SIG-M5 treated with dmso at 0.1 percent for 504 hours (cell line): ENCODE data around the gene GPAT3.
"Not testable (repeated sequence)": the region's sequence is repeated elsewhere in the genome, so short reads cannot be mapped to it uniquely, and the experiment has no call there.

ENCODE experiments used
- DNase-seq: peaks from one replicate; lab custom pipeline; 2025; ENCODE audit not compliant: unreplicated experiment; lab: John Stamatoyannopoulos, UW

GPAT3 gene

DNA sequence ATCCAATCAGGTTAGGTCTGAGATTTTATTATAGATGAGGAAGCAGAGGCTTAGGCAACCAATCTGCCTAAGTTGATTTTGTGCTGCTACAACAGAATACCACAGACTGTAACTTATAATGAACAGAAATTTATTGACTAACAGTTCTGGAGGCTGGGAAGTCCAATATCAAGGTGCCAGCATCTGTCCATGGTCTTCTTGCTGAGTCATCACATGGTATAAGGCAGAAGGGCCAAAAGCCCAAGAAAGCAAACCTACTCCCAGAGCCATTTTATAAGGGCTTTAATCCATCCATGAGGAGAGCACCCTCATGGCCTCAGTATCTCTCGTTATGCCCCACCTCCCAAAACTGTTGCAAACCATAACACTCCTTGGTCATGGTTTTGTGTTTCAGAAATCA lies 55.8 kb downstream of the GPAT3 start:
- no peak for DNase-seq

DNA sequence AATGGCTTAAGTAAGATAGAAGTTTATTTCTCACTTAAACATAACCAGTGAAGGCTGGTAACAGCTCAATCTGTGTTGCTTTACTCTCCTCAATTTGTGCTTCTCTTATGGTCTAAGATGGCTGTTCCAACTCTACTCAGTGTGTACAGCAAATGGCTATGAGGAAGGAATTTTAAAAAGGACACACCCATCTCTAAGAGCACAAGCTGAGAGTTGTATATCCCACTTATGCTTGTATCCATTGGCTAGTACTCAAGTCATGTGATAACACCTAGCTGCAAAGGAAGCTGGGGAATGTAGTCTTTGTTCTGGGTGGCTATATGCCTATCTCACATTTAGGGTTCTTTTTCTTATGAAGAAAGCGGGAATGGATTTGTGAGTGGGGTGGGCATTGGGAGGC lies 63.3 kb downstream of the GPAT3 start:
- DNase-seq, result peak; percentile 51

DNA sequence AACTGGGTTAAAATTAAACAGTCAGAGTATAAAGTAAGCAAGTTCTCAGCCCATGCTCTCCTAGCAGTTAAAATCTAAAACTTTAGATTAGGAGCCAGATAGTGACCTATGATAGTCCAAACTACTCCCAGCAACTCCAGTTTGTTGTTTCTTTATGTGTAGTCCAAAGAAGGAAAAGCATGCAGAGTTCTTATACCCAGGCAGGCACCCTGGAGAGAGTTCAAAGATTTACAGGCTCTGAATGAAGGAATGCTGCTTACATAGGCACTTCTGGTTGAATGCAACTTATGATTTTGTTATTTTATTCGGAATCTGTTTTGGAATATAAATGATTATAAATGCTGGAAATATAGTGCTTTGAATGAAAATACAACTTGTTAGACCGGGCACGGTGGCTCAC lies 67.2 kb downstream of the GPAT3 start:
- no peak for DNase-seq

DNA sequence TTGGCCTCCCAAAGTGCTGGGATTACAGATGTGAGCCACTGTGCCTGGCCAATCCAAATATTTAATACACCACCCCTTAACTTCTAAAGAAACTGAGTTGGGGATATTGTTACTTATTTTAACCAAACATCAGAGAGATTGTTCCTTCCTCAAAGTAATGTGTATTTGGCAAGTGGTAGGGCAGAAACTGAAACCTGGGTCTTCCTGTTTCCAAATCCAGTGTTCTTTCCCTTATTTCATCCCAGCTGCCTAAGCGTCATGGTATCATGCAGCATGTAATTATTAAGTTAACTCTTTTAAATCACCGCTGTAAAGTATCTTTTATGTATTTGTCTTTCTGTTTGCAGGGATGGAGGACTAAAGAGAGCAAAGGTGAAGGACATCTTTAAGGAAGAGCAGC lies 68.4 kb downstream of the GPAT3 start:
- peak; percentile 46 for DNase-seq

DNA sequence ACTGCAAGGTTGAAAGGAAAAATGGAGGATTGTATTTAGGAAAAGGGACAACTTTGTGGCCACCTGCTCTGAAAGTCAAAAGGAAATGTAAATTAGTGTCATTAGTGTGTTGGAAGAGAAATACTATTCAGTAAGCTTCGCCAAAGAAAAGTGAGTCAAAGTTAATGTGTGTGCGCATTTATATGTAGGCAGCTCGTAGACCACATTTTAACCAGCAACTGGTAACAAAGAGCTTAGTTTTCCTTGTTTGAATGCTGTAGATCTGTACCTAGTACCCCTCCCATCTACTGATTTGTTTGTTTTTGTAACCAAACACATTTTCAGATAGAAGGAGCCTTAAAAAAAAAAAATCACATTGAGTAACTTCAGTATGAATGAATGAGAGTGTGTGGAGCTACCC lies 69.3 kb downstream of the GPAT3 start:
- no peak for DNase-seq

DNA sequence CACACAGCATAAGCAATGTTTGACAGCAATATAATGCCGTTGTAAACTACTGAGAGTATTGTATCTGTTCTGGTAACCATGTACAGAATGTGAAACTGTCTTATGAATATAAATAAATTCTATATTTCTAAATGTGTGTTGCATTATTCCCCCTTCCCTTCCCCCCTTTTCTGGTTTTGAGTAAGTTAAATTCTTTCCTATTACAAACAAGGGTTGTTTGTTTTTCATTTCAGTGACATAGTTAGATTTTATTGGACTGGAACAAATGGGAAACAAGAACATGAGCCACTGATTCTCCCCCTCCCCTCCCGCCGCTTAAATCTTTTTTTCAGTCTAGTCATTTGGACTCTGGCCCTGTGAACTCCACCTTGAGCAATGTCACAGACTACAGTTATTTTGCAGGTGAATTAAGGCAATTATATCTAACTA lies 69.8 kb downstream of the GPAT3 start:
- DNase-seq, result no peak

DNA sequence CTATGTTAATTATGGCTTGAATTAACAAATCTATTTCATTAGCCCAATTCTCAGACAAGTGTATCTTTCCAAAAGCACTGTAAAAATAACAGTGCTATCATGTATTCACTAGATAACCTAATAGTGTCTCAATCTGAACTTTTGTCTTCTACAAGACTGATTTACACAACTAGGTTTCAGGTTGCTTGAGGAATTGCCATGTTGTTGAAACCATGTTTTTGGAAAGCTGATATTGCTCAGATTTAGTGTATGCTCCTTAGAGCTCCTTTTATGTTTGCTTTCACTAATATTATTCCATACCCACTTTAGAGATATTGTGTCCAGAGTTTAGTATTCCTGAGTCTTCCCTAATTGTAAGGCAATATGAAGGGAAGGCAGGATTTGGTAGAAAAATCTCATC lies 70.6 kb downstream of the GPAT3 start:
- DNase-seq, result no peak

DNA sequence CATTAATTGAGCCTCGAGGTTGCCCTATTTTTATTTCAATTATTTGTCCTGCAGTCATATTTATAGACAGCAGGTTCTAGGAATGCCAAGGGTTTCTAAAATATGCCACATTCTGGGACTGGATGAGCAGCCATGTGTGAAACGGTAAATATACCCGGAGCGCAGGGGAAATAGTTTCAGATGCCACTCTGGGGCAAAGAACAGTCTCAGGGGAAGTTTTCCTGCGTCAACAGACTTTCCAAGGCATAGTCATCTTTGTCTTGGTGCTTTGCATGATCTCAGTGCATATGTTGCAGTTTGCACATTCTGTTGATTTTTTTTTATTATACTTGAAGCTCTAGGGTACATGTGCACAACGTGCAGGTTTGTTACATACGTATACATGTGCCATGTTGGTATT lies 71.0 kb downstream of the GPAT3 start:
- no peak for DNase-seq

DNA sequence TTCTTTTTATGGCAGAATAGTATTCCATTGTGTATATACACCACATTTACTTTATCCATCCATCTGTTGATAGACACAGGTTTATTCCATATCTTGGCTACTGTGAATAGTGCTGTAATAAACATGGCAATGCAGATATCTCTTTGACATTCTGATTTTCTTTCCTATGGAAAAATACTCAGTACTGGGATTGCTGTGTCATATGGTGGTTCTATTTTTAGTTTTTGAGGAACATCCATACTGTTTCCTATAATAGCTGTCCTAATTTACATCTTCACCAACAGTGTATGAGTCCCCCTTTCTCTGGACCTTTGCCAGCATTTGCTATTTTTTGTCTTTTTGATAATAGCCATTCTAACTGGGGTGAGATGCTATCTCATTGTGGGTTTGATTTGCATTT lies 73.5 kb downstream of the GPAT3 start:
- no peak for DNase-seq

DNA sequence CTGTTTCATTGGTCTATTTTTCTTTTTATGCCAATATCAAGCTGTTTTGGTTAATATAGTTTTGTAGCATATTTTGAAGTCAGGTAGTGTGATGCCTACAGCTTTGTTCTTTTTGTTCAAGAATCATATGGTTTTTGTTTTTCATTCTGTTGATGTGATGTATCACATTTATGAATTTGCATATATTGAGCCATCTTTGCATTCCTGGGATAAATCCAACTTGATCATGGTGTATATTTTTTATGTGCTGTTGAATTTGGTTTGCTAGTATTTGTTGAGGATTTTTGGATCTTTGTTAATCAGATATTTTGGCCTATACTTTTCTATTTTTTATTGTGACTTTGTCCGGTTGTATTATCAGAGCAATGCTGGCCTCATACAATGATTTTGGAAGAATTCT lies 74.8 kb downstream of the GPAT3 start:
- no peak for DNase-seq

DNA sequence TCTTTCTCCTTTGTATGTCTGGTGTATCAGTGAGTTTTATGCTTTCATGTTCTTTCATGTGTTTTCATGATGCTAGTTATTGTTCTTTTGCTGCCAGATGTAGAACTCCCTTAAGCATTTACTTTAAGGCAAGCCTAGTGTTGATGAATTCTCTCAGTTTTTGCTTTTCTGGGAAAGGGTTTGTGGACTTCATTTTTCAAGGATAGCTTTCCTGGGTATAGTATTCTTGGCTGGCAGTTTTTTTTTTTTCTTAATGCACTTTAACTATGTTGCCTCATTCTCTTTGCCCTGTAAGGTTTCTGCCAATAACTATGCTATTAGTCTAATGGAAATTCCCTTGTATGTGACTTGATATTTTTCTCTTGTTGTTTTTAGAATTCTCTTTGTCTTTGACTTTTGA lies 77.1 kb downstream of the GPAT3 start:
- DNase-seq, result no peak

DNA sequence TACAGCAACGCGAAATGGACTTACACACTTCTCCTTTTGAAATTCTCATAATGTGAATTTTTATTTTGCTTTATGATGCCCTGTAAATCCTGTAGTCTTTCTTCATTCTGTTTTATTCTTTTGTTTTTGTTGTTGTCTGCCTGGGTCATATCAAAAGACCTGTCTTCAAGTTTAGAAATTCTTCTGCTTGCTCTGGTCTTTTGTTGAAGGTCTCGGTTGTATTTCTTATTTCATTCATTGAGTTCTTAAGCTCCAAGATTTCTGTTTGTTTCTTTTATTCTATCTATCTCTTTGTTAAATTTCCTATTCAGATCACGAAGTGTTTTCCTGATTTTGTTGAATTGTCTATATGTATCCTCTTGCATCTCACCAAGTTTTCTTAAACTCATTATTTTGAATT lies 78.1 kb downstream of the GPAT3 start:
- no peak for DNase-seq

DNA sequence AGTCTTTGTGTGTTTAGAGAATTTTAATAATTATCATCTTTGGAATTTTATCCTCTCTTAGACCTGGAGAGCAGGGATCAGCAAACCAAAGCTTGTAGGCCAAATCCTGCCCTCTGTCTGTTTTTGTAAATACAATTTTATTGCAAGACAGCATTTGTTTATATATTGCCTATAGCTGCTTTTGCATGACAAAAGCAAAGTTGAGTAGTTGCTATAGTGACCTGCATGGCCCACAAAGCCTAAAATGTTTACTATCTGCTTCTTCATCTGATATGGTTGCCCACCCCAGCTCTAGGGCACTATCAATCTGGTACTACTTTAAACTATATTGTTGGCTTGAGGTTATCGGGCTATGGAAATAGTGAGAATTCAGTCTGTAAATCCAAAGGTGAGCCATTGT lies 80.3 kb downstream of the GPAT3 start:
- no peak for DNase-seq

DNA sequence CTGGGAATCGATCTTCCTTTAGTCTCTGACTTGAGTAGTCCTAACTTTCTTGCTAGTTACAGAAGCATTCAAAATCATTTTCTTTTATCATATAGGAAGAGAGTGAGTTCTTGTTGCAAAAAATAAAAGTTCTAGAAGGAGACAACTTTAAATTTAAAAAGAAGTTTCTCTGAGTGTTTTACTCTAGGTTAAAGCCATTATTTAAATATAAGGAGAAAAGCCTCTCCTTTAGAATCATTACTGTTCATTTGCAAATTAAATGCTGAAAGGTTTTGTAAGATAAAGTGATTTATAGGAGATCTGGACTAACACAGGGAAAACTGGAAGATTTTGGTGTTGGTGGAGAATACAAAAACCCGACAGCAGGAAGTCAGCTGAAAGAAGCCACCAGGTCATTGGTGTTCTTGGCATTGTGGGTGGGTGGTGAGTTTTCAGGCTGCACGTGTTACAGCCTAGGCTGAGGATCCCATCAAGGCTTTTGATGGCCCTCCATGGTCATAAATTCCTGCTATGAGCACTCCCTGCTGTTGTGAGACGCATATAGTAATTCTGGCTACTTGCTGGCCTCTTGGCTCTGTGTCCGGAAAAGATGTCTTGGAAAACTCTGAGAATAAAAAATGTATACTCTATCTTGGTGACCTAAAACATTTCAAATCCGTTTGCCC lies 81.6 kb downstream of the GPAT3 start:
- no peak for DNase-seq

DNA sequence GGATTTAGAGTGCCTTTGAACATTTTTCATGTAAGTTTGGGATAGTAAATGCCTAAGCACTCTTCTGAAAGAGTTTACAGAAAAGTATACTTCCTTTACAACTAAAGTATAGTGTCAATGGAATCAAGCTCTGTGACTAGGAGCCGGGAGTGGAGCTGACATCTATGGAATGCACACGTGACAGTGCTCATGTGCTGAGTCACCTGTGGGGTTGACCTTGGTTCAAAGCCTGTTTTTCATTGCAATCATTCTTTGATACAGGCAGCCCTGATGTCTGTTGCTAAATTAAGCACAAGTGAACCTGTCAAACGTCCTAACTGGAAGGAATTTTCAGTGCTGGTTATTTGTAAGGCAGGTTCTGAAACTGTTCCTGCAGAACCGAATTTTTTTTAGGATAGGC lies 82.5 kb downstream of the GPAT3 start:
- DNase-seq, result no peak

DNA sequence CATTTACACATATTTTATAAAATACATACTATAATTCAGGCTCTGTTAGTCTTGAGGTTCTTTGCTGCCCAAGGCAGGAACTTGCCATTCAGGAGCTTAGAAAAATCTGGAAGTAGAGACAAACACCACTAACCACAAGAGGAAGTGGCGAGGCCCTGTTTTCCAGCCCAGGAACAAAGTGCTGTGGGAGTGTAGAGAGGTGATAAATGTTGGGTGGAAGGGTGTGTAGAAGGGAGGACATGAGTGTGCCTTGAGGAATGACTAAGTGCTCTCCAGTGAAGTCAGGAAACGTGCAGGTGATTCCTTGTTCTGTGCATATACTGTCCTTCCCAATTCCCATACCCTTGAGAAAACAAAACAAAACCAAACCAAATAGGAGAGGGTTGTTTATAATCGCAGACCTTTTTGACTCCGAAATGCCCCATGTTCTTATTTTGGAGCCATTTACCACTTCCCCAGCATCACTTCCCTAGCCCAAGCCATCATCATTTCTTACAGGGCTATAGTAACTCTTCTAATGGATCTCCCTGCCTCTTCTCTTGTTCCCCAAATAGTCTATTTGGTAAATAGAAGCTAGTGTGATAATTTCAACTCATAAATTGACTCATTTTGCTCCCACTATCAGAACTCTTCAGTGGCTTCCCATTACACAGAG lies 83.2 kb downstream of the GPAT3 start:
- peak; percentile 38 for DNase-seq

DNA sequence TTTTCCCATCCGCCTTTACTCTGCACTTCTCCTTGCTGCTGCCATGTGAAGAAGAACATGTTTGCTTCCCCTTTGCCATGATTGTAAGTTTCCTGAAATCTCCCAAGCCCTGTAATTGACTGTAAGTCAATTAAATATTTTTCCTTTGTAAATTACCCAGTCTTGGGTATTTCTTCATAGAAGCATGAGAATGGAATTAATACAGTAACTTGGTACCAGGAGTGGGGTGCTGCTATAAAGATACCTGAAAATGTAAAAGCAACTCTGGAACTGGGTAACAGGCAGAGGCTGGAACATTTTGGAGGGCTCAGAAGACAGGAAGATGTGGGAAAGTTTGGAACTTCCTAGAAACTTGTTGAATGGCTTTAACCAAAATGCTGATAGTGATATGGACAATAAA lies 86.2 kb downstream of the GPAT3 start:
- not testable (repeated sequence) for DNase-seq

DNA sequence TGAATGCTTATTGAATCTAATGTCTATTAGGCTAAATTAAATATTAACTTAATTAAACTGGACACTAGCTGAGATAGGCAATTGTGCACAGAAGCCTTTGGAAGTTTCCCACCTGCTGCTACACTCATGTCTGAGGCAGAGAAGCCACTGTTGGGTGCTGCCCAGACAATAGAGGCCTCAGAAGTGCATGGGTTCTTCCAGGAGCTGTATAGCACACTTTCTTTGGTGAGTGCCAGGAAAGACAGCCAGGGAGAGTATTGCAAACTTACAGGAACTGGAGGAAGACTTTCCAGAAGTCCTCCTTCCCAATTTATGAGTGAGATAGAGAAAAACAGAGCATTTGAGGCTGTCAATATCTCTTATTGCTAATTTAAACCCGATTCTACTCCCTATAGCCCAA lies 89.9 kb downstream of the GPAT3 start:
- no peak for DNase-seq

DNA sequence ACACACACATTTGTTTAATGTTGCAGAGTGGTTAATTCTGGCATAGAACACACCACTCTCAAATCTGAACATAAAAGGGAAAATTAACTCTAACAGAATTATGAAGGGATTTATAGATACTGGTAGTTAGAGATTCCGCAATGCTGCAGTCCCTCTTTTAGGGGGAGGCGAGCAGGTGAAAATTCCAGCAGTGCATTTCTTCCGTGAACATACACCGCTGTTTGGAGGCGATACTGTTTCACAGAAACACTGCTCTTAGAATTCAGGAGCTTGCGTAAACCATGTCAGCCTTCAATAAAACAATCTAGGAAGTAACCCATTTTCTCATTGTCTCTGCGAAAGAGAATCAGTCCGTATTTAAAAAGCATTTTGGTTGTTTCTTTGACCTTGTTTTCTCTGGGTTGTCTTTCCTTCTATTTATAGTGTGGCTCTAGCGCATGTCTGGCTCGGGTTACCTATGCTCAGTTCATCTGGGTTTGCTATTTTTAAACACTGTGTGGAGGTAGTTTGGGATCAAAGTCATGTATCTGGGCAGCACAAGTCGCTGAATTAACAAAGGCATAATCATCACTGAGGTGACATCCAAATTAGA lies 90.4 kb downstream of the GPAT3 start:
- no peak for DNase-seq

DNA sequence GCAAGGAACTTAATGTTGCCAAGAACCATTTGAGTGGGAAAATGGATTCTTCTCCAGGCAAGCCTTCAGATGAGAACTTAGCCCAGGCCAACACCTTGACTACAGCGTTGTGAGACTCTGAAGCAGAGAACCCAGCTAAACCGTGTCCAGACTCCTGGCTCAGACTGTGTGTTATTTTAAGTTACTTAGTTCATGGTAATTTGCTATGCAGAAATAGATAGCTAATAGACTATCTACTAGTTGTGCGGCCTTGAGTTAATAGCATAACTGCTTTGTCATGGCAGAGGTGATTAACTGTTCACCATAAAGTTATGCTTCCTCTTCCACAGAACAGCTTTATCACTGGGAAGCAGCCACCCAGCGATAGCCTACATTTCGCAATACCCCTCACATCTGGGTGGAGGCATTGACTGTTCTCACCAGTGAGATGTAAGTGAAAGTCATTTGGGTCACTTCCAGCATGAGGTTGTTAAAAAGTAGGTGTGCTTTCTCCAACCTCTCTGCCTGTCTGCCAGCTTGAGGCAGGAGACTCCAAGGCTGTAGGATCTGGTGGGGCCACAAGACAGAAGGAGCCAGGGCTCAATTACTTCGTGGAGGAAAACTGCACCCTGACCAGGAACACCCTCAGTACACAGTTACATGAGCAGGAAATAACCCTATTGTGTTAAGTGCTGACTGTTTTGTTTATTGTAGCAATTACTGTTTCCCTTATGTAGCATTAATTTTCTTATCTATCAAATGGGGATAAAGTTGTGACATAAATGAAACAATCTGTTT lies 94.2 kb downstream of the GPAT3 start:
- peak; percentile 93 for DNase-seq

DNA sequence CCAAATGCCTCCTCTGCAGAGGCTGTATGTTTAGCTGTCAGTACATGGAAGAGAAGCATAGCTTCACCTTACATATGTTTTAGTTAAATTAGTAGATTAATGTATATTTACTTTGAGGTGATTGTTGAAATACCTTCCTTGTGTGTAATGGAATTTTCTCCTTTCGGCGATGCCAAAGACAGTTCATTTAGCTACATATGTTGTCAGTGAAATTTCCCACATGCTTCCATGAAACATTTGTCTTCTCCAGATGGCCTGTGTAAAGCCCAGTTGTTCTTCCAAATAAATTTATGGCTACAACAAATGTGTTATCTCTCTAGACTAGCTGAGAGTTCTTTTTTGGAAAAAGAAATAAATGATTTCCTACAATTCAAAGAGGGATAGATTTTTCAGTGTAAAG lies 95.2 kb downstream of the GPAT3 start:
- no peak for DNase-seq

DNA sequence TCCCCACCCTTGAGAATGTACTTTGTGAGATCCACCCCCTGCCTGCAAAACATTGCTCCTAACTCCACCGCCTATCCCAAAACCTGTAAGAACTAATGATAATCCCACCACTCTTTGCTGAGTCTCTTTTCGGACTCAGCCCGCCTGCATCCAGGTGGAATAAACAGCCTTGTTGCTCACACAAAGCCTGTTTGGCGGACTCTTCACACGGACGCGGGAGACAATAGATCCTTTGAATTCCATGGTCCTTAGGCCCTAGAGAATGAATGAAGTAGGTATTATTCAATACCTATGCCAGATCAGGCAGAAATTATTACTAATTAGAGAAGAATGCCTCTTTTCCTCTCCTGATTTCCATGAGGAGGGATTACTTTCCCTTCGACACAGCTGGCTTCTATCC lies 101.0 kb downstream of the GPAT3 start:
- no peak for DNase-seq
